NB4 (cell line): ENCODE measurements around the gene FSIP1.

Experiments used
- DNase-seq: peaks from one replicate; pipeline ENCODE4 v3.0.0; 2010; ENCODE audit warnings: low read depth
- H3K4me3 ChIP-seq: one replicate; pipeline ENCODE4 v1.5.1; 2011; ENCODE audit warnings: mild to moderate bottlenecking, low read depth, low read length, moderate library complexity
- CTCF ChIP-seq: IDR thresholded peaks from one replicate; pipeline ENCODE4 v1.5.1; 2012; ENCODE audit warnings: low read depth, low read length
- MAX ChIP-seq: IDR thresholded peaks from 2 replicates; pipeline ENCODE4 v1.6.1; 2011; ENCODE audit warnings: low read depth, low read length
- MYC ChIP-seq: IDR thresholded peaks from 2 replicates; pipeline ENCODE4 v1.6.1; 2011; ENCODE audit warnings: low read depth, low read length
- POLR2A ChIP-seq: IDR thresholded peaks from 2 replicates; pipeline ENCODE4 v1.6.1; 2011; ENCODE audit warnings: mild to moderate bottlenecking; ENCODE audit not compliant: insufficient read length; ENCODE audit errors: extremely low read depth

FSIP1 gene

DNA sequence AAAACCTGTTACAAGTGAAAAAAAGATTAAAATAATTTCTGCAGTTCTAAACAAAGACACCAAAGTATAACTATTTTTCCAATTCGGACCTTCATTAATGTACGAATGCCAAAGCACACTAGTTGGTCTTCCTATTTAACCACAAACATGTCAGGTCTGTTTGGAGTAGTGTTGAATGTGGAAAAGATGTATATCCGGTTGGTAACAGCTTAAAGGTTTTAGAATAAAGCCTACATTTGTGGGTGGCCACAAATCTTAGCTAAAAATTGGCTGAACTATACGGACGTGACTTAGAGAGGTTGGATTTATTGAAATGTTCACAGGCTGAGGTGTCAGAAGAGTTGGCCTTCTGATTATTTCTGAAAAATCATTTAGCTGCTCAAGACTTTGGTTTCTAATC, 78.4 kb downstream of the FSIP1 start:
- H3K4me3 ChIP-seq = no peak overlapping the region
- no peak for TF ChIP-seq CTCF
- no peak for TF ChIP-seq POLR2A
- TF ChIP-seq MAX = no peak
- DNase-seq = no peak

- no peak overlapping the region for H3K4me3 ChIP-seq
- no peak for DNase-seq
- TF ChIP-seq POLR2A (no peak), CTCF (no peak), MYC (no peak), MAX (no peak)
Observed at GRCh38 chr15:39701988-39702387, 80.7 kb downstream of the FSIP1 start.

- DNase-seq = no peak
- TF ChIP-seq MYC (no peak), MAX (no peak), POLR2A (no peak), CTCF (no peak)
- H3K4me3 ChIP-seq = no peak overlapping the region
Observed at GRCh38 chr15:39700375-39700700, 82.3 kb downstream of the FSIP1 start.

GRCh38 chr15:39699516-39700374, 82.9 kb downstream of the FSIP1 start:
- no peak for TF ChIP-seq POLR2A
- no peak for TF ChIP-seq MYC
- TF ChIP-seq MAX = no peak
- TF ChIP-seq CTCF = no peak
- no peak overlapping the region for H3K4me3 ChIP-seq
- DNase-seq = no peak

GRCh38 chr15:39698444-39699390, 83.9 kb downstream of the FSIP1 start:
- TF ChIP-seq CTCF (no peak), MYC (no peak), MAX (no peak), POLR2A (no peak)
- no peak overlapping the region for H3K4me3 ChIP-seq
- DNase-seq = peak; percentile 35
